GM06990 (cell line): Measurements from ENCODE around the gene ZDHHC3.

Source experiments
- DNase-seq: peaks from one replicate; pipeline ENCODE4 v3.0.0-alpha.2; 2011; ENCODE audit not compliant: insufficient read length; ENCODE audit errors: extremely low read depth
- H3K27me3 ChIP-seq: replicated peaks from 2 replicates; pipeline ENCODE4 v1.6.0; 2011; ENCODE audit warnings: low read length; ENCODE audit not compliant: control insufficient read depth, insufficient read depth
- H3K36me3 ChIP-seq: 2 replicates; pipeline ENCODE4 v1.5.1; 2011; ENCODE audit warnings: low read length; ENCODE audit not compliant: control insufficient read depth, insufficient read depth
- H3K4me3 ChIP-seq: replicated peaks from 2 replicates; pipeline ENCODE4 v1.5.1; 2011; ENCODE audit warnings: low read depth, mild to moderate bottlenecking, control low read depth, low read length
- TF ChIP-seq, protein P1 (sequence below): IDR thresholded peaks from 2 replicates; pipeline ENCODE4 v1.5.1; 2011; ENCODE audit warnings: low read length, control low read depth, mild to moderate bottlenecking, inconsistent platforms; ENCODE audit not compliant: insufficient read depth, poor library complexity, severe bottlenecking

ZDHHC3 gene

DNA sequence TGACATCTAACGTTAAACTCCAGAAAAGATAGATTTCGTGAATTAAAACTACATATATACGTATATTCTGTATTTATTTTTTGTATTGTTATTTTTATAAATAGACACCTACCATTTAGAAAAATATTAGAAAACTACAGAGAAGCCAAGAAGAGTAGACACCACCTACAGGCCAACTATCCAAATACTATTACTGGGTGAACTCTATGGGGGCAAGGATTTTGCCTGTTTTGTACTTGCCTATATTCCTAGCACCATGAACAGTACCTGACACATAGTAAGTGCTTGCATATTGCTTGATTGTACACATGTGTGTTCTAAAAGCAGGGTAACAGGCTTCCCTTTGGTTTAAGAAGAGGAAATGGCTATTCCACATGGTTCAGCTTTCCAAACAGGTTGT is 25.8 kb upstream of the ZDHHC3 start:
- H3K4me3 ChIP-seq = no peak overlapping the region
- DNase-seq = no peak
- H3K27me3 ChIP-seq = no peaks in the 10 kb centered on the region
- TF ChIP-seq, protein P1, sequence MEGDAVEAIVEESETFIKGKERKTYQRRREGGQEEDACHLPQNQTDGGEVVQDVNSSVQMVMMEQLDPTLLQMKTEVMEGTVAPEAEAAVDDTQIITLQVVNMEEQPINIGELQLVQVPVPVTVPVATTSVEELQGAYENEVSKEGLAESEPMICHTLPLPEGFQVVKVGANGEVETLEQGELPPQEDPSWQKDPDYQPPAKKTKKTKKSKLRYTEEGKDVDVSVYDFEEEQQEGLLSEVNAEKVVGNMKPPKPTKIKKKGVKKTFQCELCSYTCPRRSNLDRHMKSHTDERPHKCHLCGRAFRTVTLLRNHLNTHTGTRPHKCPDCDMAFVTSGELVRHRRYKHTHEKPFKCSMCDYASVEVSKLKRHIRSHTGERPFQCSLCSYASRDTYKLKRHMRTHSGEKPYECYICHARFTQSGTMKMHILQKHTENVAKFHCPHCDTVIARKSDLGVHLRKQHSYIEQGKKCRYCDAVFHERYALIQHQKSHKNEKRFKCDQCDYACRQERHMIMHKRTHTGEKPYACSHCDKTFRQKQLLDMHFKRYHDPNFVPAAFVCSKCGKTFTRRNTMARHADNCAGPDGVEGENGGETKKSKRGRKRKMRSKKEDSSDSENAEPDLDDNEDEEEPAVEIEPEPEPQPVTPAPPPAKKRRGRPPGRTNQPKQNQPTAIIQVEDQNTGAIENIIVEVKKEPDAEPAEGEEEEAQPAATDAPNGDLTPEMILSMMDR = peak; percentile 12
- peaks cover 11% of the 10 kb centered on the region for H3K36me3 ChIP-seq

DNA sequence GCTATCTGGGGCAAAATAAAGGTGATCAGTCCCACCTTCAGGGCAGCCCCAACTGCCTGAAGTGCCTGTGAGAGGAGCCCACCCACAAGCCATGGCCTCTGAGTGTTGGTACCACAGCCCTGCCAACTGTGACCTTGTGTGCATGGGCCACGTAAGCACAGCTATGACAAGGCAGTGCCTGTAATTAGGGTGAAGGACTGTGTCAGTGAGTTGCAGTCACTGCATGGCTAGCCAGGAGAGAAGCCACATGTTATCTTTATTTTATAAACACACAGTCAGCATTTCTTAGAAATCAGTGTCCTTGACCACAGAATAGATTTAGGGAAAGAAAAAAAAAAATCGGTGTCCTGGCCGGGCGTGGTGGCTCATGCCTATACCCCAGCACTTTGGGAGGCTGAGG is 24.8 kb upstream of the ZDHHC3 start:
- DNase-seq = no peak
- Histone ChIP-seq H3K27me3 (no peaks in the 10 kb centered on the region), H3K36me3 (peaks cover 12% of the 10 kb centered on the region), H3K4me3 (no peak overlapping the region)
- TF ChIP-seq, protein P1 = no peak

DNA sequence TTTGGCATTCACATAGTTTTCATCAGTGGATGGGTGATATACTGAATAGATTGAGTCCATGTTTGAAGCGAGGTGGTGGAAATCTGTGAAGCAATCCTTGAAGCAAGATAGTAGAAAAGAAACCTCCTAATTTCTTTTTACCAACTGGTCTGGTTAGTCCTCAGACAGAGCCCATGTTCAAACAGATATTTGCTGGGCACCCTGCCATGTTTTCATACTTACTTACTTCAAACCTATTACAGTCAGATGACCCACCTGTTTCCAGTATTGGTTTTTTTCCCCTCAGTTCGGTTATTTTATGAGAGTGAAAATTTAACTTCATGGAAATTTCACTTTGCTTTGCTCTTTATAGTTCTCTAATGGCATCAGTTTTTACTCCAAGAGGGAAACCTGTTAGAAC is 23.8 kb upstream of the ZDHHC3 start:
- Histone ChIP-seq H3K36me3 (peaks cover 12% of the 10 kb centered on the region), H3K4me3 (no peak overlapping the region), H3K27me3 (no peaks in the 10 kb centered on the region)
- TF ChIP-seq, protein P1 = no peak
- no peak for DNase-seq

DNA sequence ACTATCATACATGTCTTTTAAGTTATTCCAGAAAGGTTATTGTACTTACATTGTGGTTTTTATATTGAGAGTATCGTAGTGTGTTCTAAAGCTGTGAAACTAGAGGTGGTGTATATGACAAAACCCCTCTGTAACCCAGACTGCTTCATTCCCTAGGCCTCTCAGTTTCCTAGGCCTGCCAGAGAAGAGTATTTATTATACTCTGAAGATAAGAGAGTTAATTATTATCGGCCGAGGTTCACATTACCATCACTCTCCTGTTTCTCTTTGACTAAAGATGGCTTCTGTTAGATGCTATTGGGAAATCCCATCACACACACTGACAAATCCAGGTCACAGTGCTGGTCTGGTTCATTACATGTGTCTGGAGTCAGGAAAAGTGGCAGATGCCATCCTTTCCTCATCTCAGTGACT is 20.6 kb upstream of the ZDHHC3 start:
- H3K4me3 ChIP-seq = no peak overlapping the region
- H3K27me3 ChIP-seq = no peaks in the 10 kb centered on the region
- TF ChIP-seq, protein P1 = no peak
- DNase-seq = no peak
- H3K36me3 ChIP-seq = peaks cover 13% of the 10 kb centered on the region

DNA sequence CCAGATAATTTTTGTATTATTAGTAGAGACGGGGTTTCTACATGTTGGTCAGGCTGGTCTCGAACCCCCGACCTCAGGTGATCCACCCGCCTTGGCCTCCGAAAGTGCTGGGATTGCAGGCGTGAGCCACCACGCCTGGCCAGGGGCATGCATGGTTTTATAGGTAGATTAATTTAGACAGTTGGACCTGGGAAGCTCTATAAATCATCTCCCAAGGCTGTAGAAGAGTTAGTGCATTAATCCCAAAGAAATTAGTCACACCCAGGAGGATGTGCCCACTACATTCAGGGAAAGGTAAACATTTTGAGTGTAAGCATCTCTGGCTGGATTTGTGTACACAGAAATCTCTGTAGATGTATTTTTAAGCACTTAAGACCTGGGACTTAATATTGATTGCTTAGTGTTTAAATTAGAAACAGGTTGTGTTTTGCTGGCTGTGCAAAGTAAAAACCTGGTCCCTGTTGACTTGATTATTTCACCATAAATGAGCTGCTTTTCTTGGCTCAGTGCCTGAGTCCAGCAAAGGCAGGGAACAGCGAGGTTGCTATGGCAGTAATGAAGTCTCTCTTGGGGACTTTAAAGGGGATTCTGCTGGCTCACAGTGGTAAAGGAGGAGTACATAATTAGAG is 19.3 kb upstream of the ZDHHC3 start:
- Histone ChIP-seq H3K36me3 (peaks cover 15% of the 10 kb centered on the region), H3K27me3 (no peaks in the 10 kb centered on the region), H3K4me3 (no peak overlapping the region)
- no peak for DNase-seq
- TF ChIP-seq, protein P1 = no peak

DNA sequence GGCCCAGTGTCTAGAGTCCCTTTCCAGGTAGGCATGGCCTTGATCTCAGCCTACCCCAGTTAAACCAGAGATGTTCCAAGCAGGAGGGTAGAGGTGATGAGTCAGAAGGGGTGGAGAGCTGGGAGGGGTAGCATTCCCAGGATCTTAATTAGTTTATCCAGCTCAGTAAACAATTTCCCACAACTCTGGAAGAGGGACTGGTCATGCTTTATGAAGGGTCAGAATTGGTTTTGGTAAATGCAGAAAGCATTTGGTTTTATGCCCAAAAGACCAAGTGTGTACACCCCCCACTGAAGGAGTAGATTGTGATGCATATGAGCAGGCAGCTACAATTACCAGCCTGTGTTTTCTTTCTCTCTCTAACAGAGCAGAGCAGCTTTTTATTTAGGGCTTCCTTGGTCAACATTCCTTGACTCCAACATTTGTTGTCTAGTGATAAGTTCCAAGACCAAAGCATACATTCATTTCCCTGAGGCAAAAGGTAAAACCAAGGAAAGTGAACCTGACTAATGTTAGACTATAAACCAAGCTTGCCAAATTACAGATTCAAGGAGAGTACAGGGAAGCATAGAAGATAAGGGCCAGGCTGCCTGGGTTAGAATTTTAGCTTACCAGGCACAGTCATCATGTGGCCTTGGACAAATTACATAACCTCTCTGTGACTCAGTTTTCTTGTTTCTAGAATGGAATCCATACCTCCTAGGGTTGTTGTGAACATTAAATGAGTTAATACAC is 17.7 kb upstream of the ZDHHC3 start:
- TF ChIP-seq, protein P1 = no peak
- Histone ChIP-seq H3K4me3 (no peak overlapping the region), H3K36me3 (peaks cover 20% of the 10 kb centered on the region), H3K27me3 (no peaks in the 10 kb centered on the region)
- no peak for DNase-seq
